ENCODE measurements around the gene UNC119B.

DNA sequence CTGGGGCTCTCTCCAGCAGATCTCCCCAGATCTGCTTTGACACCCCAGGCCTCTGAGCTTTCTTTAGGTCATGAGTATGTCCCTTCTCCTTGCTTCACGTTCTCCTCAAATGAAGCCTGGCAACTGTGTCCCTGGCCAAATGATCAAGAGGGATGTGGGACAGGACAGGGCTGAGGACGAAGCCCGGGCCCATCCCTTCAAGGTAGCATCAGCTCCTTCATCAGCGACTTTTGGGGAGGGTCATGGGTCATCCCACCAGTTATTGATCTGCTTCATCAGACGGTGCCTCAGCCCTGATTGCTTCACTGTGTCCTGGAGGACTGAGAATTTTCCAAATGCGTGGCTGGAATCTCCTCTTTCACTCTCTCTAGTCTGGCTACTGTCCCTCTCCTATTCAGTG is 47.7 kb downstream of the UNC119B start:
- TF ChIP-seq, protein P1, sequence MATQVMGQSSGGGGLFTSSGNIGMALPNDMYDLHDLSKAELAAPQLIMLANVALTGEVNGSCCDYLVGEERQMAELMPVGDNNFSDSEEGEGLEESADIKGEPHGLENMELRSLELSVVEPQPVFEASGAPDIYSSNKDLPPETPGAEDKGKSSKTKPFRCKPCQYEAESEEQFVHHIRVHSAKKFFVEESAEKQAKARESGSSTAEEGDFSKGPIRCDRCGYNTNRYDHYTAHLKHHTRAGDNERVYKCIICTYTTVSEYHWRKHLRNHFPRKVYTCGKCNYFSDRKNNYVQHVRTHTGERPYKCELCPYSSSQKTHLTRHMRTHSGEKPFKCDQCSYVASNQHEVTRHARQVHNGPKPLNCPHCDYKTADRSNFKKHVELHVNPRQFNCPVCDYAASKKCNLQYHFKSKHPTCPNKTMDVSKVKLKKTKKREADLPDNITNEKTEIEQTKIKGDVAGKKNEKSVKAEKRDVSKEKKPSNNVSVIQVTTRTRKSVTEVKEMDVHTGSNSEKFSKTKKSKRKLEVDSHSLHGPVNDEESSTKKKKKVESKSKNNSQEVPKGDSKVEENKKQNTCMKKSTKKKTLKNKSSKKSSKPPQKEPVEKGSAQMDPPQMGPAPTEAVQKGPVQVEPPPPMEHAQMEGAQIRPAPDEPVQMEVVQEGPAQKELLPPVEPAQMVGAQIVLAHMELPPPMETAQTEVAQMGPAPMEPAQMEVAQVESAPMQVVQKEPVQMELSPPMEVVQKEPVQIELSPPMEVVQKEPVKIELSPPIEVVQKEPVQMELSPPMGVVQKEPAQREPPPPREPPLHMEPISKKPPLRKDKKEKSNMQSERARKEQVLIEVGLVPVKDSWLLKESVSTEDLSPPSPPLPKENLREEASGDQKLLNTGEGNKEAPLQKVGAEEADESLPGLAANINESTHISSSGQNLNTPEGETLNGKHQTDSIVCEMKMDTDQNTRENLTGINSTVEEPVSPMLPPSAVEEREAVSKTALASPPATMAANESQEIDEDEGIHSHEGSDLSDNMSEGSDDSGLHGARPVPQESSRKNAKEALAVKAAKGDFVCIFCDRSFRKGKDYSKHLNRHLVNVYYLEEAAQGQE (IDR thresholded peaks at IDR 0.05; ENCODE audit: low read depth) = no peak
- TF ChIP-seq, protein P2, sequence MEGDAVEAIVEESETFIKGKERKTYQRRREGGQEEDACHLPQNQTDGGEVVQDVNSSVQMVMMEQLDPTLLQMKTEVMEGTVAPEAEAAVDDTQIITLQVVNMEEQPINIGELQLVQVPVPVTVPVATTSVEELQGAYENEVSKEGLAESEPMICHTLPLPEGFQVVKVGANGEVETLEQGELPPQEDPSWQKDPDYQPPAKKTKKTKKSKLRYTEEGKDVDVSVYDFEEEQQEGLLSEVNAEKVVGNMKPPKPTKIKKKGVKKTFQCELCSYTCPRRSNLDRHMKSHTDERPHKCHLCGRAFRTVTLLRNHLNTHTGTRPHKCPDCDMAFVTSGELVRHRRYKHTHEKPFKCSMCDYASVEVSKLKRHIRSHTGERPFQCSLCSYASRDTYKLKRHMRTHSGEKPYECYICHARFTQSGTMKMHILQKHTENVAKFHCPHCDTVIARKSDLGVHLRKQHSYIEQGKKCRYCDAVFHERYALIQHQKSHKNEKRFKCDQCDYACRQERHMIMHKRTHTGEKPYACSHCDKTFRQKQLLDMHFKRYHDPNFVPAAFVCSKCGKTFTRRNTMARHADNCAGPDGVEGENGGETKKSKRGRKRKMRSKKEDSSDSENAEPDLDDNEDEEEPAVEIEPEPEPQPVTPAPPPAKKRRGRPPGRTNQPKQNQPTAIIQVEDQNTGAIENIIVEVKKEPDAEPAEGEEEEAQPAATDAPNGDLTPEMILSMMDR (IDR thresholded peaks at IDR 0.05 in 2 of 3, conservative IDR thresholded peaks at IDR 0.05 in 1 of 3; ENCODE audit: borderline replicate concordance in 1 of 3, insufficient read depth in 1 of 3, low read depth in 2 of 3, low read length in 2 of 3) = no peak
- TF ChIP-seq POLR2A (IDR thresholded peaks at IDR 0.05; ENCODE audit: borderline replicate concordance, extremely low read depth, insufficient read depth, insufficient read length) (no peak), POLR2AphosphoS5 (IDR thresholded peaks at IDR 0.05; ENCODE audit: low read depth, low read length) (no peak), ZFX (IDR thresholded peaks at IDR 0.05) (no peak), CEBPB (IDR thresholded peaks at IDR 0.05; ENCODE audit: low read depth) (no peak), SIN3A (IDR thresholded peaks at IDR 0.05; ENCODE audit: low read depth) (0 out of 2 replicates have a peak, but pooled peaks have one; percentile 26), ZNF274 (IDR thresholded peaks at IDR 0.05; ENCODE audit: low read depth, low read length) (no peak), FOSL1 (IDR thresholded peaks at IDR 0.05; ENCODE audit: low read depth) (no peak), EZH2phosphoT487 (IDR thresholded peaks at IDR 0.05; ENCODE audit: borderline replicate concordance) (no peak), SP1 (IDR thresholded peaks at IDR 0.05; ENCODE audit: low read depth) (no peak), CBX3 (IDR thresholded peaks at IDR 0.05; ENCODE audit: low read depth) (no peak), RAD21 (IDR thresholded peaks at IDR 0.05; ENCODE audit: low read depth) (no peak)

All from HCT116 (cell line).